Smooth muscle cell (in vitro differentiated cells): Measurements from ENCODE around the gene HOXA5. TPM values are rescaled to one million over a fixed set of nuclear protein-coding genes. Genes with fewer than 3 reads are reported as not detected.
A peak's percentile ranks its signal among the peaks of the same experiment; 100 is the strongest.

Experiments used
- DNase-seq: peaks from one replicate; lab custom pipeline; 2025; ENCODE audit not compliant: unreplicated experiment; lab: John Stamatoyannopoulos, UW
- H2AFZ ChIP-seq: fragments of 200-600 bp; sonication (generic); 2 replicates; pipeline ENCODE4 v1.6.0; 2016; ENCODE audit warnings: antibody characterized with exemption, low read depth, mild to moderate bottlenecking
- H3F3A ChIP-seq: fragments of 200-600 bp; sonication (generic); 2 replicates; pipeline ENCODE4 v1.6.0; 2017; ENCODE audit warnings: antibody characterized with exemption, low read depth
- H3K27ac ChIP-seq: fragments of 200-600 bp; sonication (generic); 2 replicates; pipeline ENCODE4 v1.5.1; 2016; ENCODE audit warnings: low read depth, mild to moderate bottlenecking
- H3K27me3 ChIP-seq: fragments of 200-600 bp; sonication (generic); 2 replicates; pipeline ENCODE4 v1.6.1; 2016; ENCODE audit warnings: low read depth, mild to moderate bottlenecking
- H3K36me3 ChIP-seq: fragments of 200-600 bp; sonication (generic); 2 replicates; pipeline ENCODE4 v1.5.1; 2016; ENCODE audit warnings: low read depth
- H3K4me1 ChIP-seq: fragments of 200-600 bp; sonication (generic); 2 replicates; pipeline ENCODE4 v1.5.1; 2016; ENCODE audit warnings: low read depth
- H3K4me2 ChIP-seq: fragments of 200-600 bp; sonication (generic); 2 replicates; pipeline ENCODE4 v1.6.0; 2016; ENCODE audit warnings: mild to moderate bottlenecking
- H3K4me3 ChIP-seq: fragments of 200-600 bp; sonication (generic); 2 replicates; pipeline ENCODE4 v1.5.1; 2016; ENCODE audit warnings: mild to moderate bottlenecking
- H3K79me2 ChIP-seq: fragments of 200-600 bp; sonication (generic); 2 replicates; pipeline ENCODE4 v1.6.0; 2016; ENCODE audit warnings: low read depth, mild to moderate bottlenecking
- H3K9ac ChIP-seq: fragments of 200-600 bp; sonication (generic); 2 replicates; pipeline ENCODE4 v1.6.0; 2016; ENCODE audit warnings: low read depth
- H3K9me3 ChIP-seq: fragments of 200-600 bp; sonication (generic); replicated peaks from 2 replicates; pipeline ENCODE4 v1.5.1; 2016; ENCODE audit warnings: low read depth
- H4K20me1 ChIP-seq: fragments of 200-600 bp; sonication (generic); 2 replicates; pipeline ENCODE4 v1.6.0; 2016; ENCODE audit warnings: low read depth
- WGBS: methylation state at CpG from one replicate; pipeline ENCODE4 v1.1.7; 2016; ENCODE audit warnings: low lambda C conversion rate; 5-methylcytosine and 5-hydroxymethylcytosine counted together
- polyA plus RNA-seq: library from polyadenylated mRNA; unstranded; fragments of >200 nt; fragmentation: Nextera tagmentation; extraction: Ambion mirVana; gene quantifications from 2 replicates; pipeline ENCODE4 v1.2.1, GENCODE V29; 2016
- total RNA-seq: library from RNA; depleted of rRNA; stranded (reverse); fragments of >200 nt; gene quantifications from 2 replicates; pipeline ENCODE4 v1.2.3, GENCODE V29; 2014
- TF ChIP-seq, protein P1 (sequence below): fragments of 200-600 bp; sonication (generic); IDR thresholded peaks from 2 replicates; pipeline ENCODE4 v1.5.1; 2017; ENCODE audit warnings: borderline replicate concordance, mild to moderate bottlenecking, antibody characterized with exemption; ENCODE audit not compliant: insufficient read depth, poor library complexity, severe bottlenecking

Gene HOXA5
- total and polyA plus RNA-seq, 2 experiments from 2014 or later: 0.98 to 2.1 TPM

- Histone ChIP-seq H3F3A (peaks cover 7% of the 10 kb centered on the region), H3K9ac (peak overlapping the region; percentile 88), H2AFZ (no peak overlapping the region), H3K9me3 (no peaks in the 10 kb centered on the region), H3K36me3 (no peaks in the 10 kb centered on the region), H3K4me1 (no peaks in the 10 kb centered on the region), H3K27ac (peak overlapping the region; percentile 95), H3K4me2 (peak overlapping the region; percentile 89), H3K27me3 (peaks cover 30% of the 10 kb centered on the region), H3K79me2 (peaks cover 100% of the 10 kb centered on the region), H4K20me1 (peaks cover 35% of the 10 kb centered on the region), H3K4me3 (peak overlapping the region; percentile 67)
- no peak for DNase-seq
- 6% methylated on average over 10 of the region's 10 CpGs for whole genome bisulfite sequencing
- TF ChIP-seq, protein P1, sequence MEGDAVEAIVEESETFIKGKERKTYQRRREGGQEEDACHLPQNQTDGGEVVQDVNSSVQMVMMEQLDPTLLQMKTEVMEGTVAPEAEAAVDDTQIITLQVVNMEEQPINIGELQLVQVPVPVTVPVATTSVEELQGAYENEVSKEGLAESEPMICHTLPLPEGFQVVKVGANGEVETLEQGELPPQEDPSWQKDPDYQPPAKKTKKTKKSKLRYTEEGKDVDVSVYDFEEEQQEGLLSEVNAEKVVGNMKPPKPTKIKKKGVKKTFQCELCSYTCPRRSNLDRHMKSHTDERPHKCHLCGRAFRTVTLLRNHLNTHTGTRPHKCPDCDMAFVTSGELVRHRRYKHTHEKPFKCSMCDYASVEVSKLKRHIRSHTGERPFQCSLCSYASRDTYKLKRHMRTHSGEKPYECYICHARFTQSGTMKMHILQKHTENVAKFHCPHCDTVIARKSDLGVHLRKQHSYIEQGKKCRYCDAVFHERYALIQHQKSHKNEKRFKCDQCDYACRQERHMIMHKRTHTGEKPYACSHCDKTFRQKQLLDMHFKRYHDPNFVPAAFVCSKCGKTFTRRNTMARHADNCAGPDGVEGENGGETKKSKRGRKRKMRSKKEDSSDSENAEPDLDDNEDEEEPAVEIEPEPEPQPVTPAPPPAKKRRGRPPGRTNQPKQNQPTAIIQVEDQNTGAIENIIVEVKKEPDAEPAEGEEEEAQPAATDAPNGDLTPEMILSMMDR: no peak
Observed at GRCh38 chr7:27172315-27172774, 28.9 kb upstream of the HOXA5 start.

- Histone ChIP-seq H3K4me1 (no peaks in the 10 kb centered on the region), H3K79me2 (peaks cover 100% of the 10 kb centered on the region), H2AFZ (no peak overlapping the region), H4K20me1 (peaks cover 35% of the 10 kb centered on the region), H3K4me2 (peak overlapping the region; percentile 89), H3K36me3 (no peaks in the 10 kb centered on the region), H3F3A (peaks cover 7% of the 10 kb centered on the region), H3K27ac (peak overlapping the region; percentile 95), H3K9ac (peak overlapping the region; percentile 88), H3K4me3 (peak overlapping the region; percentile 67), H3K9me3 (no peaks in the 10 kb centered on the region), H3K27me3 (peaks cover 36% of the 10 kb centered on the region)
- DNase-seq: no peak
- WGBS: 8% methylated on average over 30 of the region's 30 CpGs
- TF ChIP-seq, protein P1: no peak
Observed at GRCh38 chr7:27171637-27172314, 28.3 kb upstream of the HOXA5 start.

DNA sequence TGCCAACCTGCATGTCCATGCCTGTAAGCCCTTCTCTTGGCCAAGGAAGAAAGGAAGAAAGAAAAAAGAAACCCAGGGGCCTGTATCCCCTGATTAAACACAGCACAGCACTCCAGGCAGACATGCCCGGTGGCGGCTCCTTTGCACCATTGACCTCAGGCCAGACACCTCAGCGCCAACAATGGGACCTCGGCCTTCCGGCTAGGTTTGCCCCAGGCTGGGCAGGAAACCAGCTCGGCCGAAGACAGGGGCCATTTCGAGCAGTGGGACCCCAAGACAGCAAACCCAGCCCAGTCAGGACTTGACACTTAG is 27.8 kb upstream of the HOXA5 start:
- H3K9ac ChIP-seq: peak overlapping the region; percentile 88
- TF ChIP-seq, protein P1: no peak
- peak overlapping the region; percentile 67 for H3K4me3 ChIP-seq
- no peaks in the 10 kb centered on the region for H3K9me3 ChIP-seq
- H3F3A ChIP-seq: peaks cover 7% of the 10 kb centered on the region
- peaks cover 31% of the 10 kb centered on the region for H4K20me1 ChIP-seq
- WGBS: 3% methylated on average over 8 of the region's 8 CpGs
- H3K79me2 ChIP-seq: peaks cover 100% of the 10 kb centered on the region
- H3K27ac ChIP-seq: peak overlapping the region; percentile 95
- DNase-seq: no peak
- peaks cover 40% of the 10 kb centered on the region for H3K27me3 ChIP-seq
- no peak overlapping the region for H2AFZ ChIP-seq
- H3K4me2 ChIP-seq: peak overlapping the region; percentile 89
- no peaks in the 10 kb centered on the region for H3K36me3 ChIP-seq
- no peaks in the 10 kb centered on the region for H3K4me1 ChIP-seq
